ENCODE results near the gene IFNL2. TPM values are rescaled to one million over a fixed set of nuclear protein-coding genes. Genes with fewer than 3 reads are reported as not detected.
"Not testable (repeated sequence)": the region's sequence is repeated elsewhere in the genome, so short reads cannot be mapped to it uniquely, and the experiment has no call there.

Gene IFNL2
- polyA plus RNA-seq, 1 experiment: not detected

DNA sequence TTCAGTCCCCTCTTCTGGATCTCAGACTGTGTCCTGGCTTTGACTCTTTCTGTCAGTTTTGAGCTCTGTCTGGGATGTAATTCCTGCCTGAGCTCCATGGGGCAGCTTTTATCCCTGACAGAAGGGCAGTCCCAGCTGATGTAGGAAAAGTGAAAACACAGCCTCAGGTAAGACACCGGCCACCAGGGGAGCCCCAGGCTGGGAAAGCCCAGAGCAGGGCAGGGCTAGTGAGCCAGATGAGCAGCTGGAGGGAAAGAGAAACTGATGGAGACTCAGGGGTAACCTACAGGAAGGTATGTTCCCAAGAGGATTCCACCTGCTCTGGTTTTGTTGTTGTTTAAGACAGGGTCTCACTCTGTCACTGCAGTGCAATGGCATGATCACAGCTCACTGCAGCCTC lies 23.0 kb upstream of the IFNL2 start:
- H3K27me3 ChIP-seq (ENCODE audit: control insufficient read depth, insufficient read depth, low read length): peaks cover 35% of the 10 kb centered on the region
- POLR2A ChIA-PET; DNase-seq (ENCODE audit: low read depth, low spot score); H3K4me3 ChIP-seq (ENCODE audit: low read depth, low read length); H3K27ac ChIP-seq (ENCODE audit: low read depth, low read length); CTCF ChIA-PET: not testable (repeated sequence)
- H3K9me3 ChIP-seq (ENCODE audit: control insufficient read depth, insufficient read depth, low read length): peaks cover 13% of the 10 kb centered on the region; the same call in 1 of the 2 replicates

DNA sequence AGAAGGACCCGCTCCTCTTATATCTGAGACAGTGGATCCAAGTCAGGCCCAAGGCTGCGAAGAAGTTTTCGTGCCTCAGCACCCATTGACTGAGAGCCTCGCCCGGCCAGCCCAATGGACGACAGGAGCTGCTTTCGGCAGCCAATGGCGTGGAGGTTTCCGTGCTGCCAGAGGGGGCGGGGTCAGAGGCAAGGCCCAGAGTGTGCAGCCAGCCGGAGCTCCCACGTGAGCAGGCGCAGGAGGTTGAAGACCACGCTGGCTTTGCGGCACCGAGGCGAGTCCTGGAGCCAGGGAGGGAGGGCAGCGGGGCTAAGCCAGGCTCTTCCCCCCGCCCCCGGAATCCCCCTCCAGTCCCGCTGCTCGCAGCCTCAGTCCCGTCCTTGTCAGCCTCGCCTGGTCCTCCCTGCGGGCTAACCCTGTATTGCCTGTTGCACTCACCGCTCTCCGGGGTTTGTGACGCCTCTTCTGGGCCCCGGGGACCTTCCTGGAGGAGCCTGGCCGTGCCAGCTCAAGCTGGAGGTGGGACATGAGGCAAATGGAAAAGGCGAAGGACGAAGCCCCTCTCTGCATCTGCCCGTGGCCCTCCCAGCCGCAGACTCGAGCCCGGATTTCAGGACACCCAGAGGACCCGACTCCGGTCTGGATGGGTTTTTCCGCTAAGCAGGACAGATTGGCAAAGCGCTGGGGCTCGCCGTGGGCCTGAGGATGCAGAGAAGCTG lies 21.1 kb upstream of the IFNL2 start:
- H3K27me3 ChIP-seq (ENCODE audit: control insufficient read depth, insufficient read depth, low read length): peaks cover 39% of the 10 kb centered on the region
- TF ChIP-seq, protein P1, sequence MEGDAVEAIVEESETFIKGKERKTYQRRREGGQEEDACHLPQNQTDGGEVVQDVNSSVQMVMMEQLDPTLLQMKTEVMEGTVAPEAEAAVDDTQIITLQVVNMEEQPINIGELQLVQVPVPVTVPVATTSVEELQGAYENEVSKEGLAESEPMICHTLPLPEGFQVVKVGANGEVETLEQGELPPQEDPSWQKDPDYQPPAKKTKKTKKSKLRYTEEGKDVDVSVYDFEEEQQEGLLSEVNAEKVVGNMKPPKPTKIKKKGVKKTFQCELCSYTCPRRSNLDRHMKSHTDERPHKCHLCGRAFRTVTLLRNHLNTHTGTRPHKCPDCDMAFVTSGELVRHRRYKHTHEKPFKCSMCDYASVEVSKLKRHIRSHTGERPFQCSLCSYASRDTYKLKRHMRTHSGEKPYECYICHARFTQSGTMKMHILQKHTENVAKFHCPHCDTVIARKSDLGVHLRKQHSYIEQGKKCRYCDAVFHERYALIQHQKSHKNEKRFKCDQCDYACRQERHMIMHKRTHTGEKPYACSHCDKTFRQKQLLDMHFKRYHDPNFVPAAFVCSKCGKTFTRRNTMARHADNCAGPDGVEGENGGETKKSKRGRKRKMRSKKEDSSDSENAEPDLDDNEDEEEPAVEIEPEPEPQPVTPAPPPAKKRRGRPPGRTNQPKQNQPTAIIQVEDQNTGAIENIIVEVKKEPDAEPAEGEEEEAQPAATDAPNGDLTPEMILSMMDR (IDR thresholded peaks at IDR 0.05; ENCODE audit: low read depth, low read length): no peak
- CTCF ChIA-PET: no interaction called here

DNA sequence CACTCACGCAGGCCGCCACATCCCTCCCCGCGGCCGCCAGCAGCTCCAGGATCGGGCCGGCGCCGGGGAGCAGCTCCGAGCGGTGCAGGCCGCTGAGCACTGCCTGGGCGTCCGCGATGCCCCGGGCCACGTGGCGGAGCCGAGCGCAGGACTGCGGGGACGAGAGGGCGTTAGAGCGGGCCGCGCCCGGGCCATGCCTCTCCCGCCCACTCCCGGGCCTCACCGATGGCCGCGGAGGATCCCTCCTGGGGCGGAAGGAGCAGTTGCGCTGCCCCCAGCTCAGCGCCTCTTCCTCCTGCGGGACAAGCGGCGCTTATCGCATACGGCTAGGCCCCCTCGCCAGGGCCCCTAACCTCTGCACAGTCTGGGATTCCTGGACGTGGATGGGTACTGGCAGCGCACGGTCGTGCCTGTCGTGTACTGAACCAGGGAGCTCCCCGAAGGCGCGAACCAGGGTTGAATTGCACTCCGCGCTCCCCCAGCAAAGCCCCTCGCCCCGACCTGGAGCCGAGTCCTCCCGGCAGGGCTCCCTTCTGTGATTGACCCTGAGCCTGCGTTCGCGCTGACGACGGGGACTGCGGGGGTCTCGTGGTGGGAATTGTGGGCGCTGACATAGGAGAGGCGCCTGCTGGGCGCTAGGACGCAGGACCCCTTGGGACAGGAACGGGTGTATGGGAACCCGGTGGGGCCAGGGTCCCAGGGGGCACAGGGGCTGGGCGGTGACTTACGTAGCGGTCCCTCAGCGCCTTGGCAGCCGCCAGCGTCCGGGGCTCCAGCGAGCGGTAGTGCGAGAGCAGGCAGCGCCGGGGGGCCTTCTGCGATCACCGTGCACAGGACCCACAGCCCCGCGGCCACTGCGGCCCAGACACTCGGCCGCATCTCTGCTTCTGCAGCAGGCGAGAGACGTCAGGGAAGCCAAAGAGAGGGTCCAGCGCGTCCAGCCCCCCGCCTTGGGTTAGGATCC lies 20.2 kb upstream of the IFNL2 start:
- ChIA-PET CTCF (no interaction called here), POLR2A (no interaction called here)
- Histone ChIP-seq H3K27ac (ENCODE audit: low read depth, low read length) (no peak overlapping the region), H3K9me3 (ENCODE audit: control insufficient read depth, insufficient read depth, low read length) (peaks cover 13% of the 10 kb centered on the region; the same call in 1 of the 2 replicates), H3K27me3 (ENCODE audit: control insufficient read depth, insufficient read depth, low read length) (peaks cover 45% of the 10 kb centered on the region), H3K4me3 (ENCODE audit: low read depth, low read length) (no peak overlapping the region)
- TF ChIP-seq, protein P1 (IDR thresholded peaks at IDR 0.05; ENCODE audit: low read depth, low read length): no peak
- no peak for DNase-seq (ENCODE audit: low read depth, low spot score)

More for the DNA sequence above, 21.1 kb upstream of the IFNL2 start:
- POLR2A ChIA-PET: no interaction called here
- H3K4me3 ChIP-seq (ENCODE audit: low read depth, low read length): no peak overlapping the region
- peaks cover 13% of the 10 kb centered on the region; the same call in 1 of the 2 replicates for H3K9me3 ChIP-seq (ENCODE audit: control insufficient read depth, insufficient read depth, low read length)
- no peak overlapping the region for H3K27ac ChIP-seq (ENCODE audit: low read depth, low read length)
- no peak for DNase-seq (ENCODE audit: low read depth, low spot score)

DNA sequence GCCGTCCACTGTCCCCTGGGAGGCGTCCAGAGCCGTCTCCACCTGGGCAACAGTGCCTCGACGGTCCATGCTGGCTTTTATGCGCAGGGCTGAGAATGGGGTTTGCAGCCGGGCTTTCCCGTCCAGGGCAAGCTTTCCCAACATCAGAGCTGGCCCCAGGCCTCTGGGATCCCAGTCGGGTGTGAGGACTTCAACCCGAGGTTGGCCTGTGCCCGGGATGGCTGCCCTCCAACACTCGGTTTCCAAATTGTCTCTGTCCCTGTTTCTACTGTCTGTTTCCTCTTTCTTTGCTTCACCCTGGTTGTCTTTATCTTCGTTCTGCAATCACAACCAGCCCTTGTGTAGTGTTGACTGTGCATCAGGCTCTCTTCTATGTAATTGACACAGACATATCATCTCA lies 19.4 kb upstream of the IFNL2 start, which contains the start of gene IFNL4:
Gene IFNL4 (minus strand): TSS at position 51 of the 400 bp plus-strand sequence.
- Histone ChIP-seq H3K9me3 (ENCODE audit: control insufficient read depth, insufficient read depth, low read length) (peaks cover 13% of the 10 kb centered on the region; the same call in 1 of the 2 replicates), H3K4me3 (ENCODE audit: low read depth, low read length) (no peak within 1 kb of the TSS), H3K27ac (ENCODE audit: low read depth, low read length) (no peak within 1 kb of the TSS), H3K27me3 (ENCODE audit: control insufficient read depth, insufficient read depth, low read length) (peaks cover 49% of the 10 kb centered on the region)
- CTCF ChIA-PET: no interaction called here
- TF ChIP-seq, protein P1 (IDR thresholded peaks at IDR 0.05; ENCODE audit: low read depth, low read length): no peak
- DNase-seq (ENCODE audit: low read depth, low spot score): no peak
- POLR2A ChIA-PET: no interaction called here

DNA sequence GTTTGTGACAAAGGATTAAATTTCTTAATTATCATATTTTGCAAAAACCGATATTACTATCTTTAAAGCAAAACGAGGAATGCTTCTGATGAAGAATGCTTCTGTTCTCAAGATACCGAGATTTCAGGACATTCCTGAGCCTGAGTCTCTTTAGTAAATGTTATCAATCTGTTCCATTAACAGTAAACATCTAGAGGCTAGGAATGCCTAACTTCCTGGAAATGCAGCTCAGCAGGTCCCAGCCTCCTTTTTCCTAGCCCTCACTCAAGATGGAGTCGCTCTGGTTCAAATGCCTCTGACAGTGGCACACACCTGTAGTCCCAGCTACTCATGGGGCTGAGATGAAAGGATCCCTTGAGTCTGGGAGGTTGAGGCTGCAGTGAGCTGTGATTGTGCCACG lies 17.1 kb upstream of the IFNL2 start:
- POLR2A ChIA-PET: no interaction called here
- peaks cover 52% of the 10 kb centered on the region for H3K27me3 ChIP-seq (ENCODE audit: control insufficient read depth, insufficient read depth, low read length)
- H3K27ac ChIP-seq (ENCODE audit: low read depth, low read length): no peak overlapping the region
- no peak overlapping the region for H3K4me3 ChIP-seq (ENCODE audit: low read depth, low read length)
- no peak for DNase-seq (ENCODE audit: low read depth, low spot score)
- peaks cover 13% of the 10 kb centered on the region; the same call in 1 of the 2 replicates for H3K9me3 ChIP-seq (ENCODE audit: control insufficient read depth, insufficient read depth, low read length)
- TF ChIP-seq, protein P1 (IDR thresholded peaks at IDR 0.05; ENCODE audit: low read depth, low read length): no peak
- CTCF ChIA-PET: interaction anchor here (0.6 kb wide), 1 partner anchor 19 kb away, joined by 3 read pairs; no protein-coding TSS in a partner anchor
